Esophagus (tissue), 2 donors: ENCODE data around the gene TNF. TPM values are rescaled to one million over a fixed set of nuclear protein-coding genes. Genes with fewer than 3 reads are reported as not detected.

Experiments
- H3K27ac ChIP-seq, 2 donors: one replicate each; pipeline ENCODE4 v1.5.1; 2013; ENCODE audit warnings: low read depth in 2 of 2, mild to moderate bottlenecking in 2 of 2, inconsistent platforms in 1 of 2, low read length in 1 of 2, moderate library complexity in 1 of 2
- H3K27me3 ChIP-seq, 2 donors: one replicate each; pipeline ENCODE4 v1.6.1; 2013; ENCODE audit warnings: low read length in 2 of 2, control low read depth in 1 of 2, mild to moderate bottlenecking in 1 of 2; ENCODE audit not compliant: insufficient read depth in 2 of 2, control insufficient read depth in 1 of 2
- H3K36me3 ChIP-seq, 2 donors: one replicate each; pipeline ENCODE4 v1.6.1; 2013; ENCODE audit warnings: low read length in 1 of 2; ENCODE audit not compliant: control insufficient read depth in 2 of 2, insufficient read depth in 2 of 2
- H3K4me1 ChIP-seq, 2 donors: one replicate each; pipeline ENCODE4 v1.6.1; 2013; ENCODE audit warnings: low read length in 1 of 2; ENCODE audit not compliant: control insufficient read depth in 2 of 2, insufficient read depth in 2 of 2
- H3K4me3 ChIP-seq, 2 donors: one replicate each; pipeline ENCODE4 v1.5.1; 2013; ENCODE audit warnings: low read length in 2 of 2, mild to moderate bottlenecking in 2 of 2, low read depth in 1 of 2, moderate library complexity in 1 of 2
- H3K9me3 ChIP-seq, 2 donors: one replicate each; pipeline ENCODE4 v1.6.1; 2013; ENCODE audit warnings: mild to moderate bottlenecking in 2 of 2, low read depth in 1 of 2, low read length in 1 of 2, moderate library complexity in 1 of 2; ENCODE audit not compliant: control insufficient read depth in 2 of 2, insufficient read depth in 1 of 2
- WGBS, 2 donors: extraction: QIAGEN DNeasy Blood & Tissue Kit; methylation state at CpG; one replicate each; pipeline ENCODE4 v1.1.7; 2013; 5-methylcytosine and 5-hydroxymethylcytosine counted together
- polyA plus RNA-seq, 2 donors: library from polyadenylated mRNA; stranded (reverse); fragments of 200-250 nt; gene quantifications; one replicate each; pipeline ENCODE4 v1.2.3, GENCODE V29; 2013
- donor health status: healthy with polysubstance abuse.
- donor health status: Bipolar disorder and iron deficiency.

The TNF gene
- polyA plus RNA-seq, 2 donors, result 0.71 to 2.4 TPM

DNA sequence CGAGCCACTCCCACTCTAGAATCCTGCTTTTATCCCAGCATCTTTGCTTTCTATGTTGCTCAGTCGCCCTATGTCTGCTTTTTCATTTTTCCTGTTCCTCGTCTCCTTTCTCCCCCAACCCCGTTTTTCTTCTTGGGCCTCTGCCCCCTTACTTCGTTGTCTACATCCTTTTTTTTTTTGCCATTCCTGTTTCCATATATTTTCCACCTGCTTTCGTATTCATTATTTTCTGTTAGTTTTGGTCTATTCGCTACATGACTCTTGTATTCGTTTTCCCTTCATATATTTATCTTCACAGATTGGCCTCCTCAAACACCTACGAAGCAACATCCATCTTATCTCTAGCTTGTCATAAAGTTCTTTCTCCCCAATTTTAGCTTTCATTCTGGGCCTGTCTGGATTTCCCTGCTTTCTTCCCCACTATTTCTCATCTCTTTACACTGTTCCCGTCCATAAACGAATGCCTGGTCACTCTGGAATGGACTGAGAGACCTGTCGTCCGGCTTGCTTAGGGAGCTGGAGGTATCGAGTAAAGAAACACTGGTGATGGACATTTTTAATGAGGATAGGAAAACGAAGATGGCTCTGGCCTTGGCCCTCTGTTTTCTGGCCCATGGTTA lies 46.1 kb downstream of the TNF start:
- H3K9me3 ChIP-seq, result no peaks in the 10 kb centered on the region
- peak overlapping the region; percentile 93 to 99 for H3K27ac ChIP-seq
- 7 to 8% methylated on average over 15 of the region's 15 CpGs for WGBS, 2 donors
- H3K4me1 ChIP-seq, result no peaks in the 10 kb centered on the region
- peaks cover 16 to 20% of the 10 kb centered on the region in 2 donors for H3K36me3 ChIP-seq
- H3K27me3 ChIP-seq, result no peaks in the 10 kb centered on the region
- peak overlapping the region; percentile 71 to 87 for H3K4me3 ChIP-seq

- Histone ChIP-seq H3K27me3 (no peaks in the 10 kb centered on the region), H3K36me3 (peaks cover 18 to 25% of the 10 kb centered on the region in 2 donors), H3K4me1 (no peaks in the 10 kb centered on the region), H3K27ac (peak overlapping the region; percentile 89 to 99), H3K4me3 (peak overlapping the region in 1 of 2 donors; percentile 71), H3K9me3 (no peaks in the 10 kb centered on the region)
- WGBS, 2 donors, result 18% methylated on average over 4 of the region's 4 CpGs
Observed at GRCh38 chr6:31621991-31622390, 46.6 kb downstream of the TNF start.

DNA sequence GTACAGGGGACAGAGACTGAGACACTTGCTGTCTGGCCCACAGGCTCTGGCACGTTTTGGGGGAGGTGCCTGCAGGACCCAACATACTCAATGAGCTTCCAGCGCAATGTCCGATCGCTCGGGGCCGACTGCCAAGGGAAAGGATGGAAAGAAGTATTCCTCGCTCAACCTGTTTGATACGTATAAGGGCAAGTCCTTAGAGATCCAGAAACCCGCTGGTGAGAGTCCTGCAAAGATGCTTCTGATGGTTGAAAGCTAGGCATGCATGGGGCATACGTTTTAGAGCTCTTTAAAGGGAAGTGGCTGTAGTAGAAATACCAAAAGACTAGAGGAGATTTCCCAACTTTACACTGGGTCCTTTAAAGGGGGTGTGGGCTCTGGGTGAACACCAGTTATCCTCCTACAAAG lies 47.3 kb downstream of the TNF start:
- WGBS, 2 donors, result 32 to 41% methylated on average over 10 of the region's 10 CpGs
- no peaks in the 10 kb centered on the region for H3K27me3 ChIP-seq
- peak overlapping the region in 1 of 2 donors; percentile 71 for H3K4me3 ChIP-seq
- H3K36me3 ChIP-seq, result peaks cover 24 to 32% of the 10 kb centered on the region in 2 donors
- H3K9me3 ChIP-seq, result no peaks in the 10 kb centered on the region
- no peaks in the 10 kb centered on the region for H3K4me1 ChIP-seq
- peak overlapping the region; percentile 71 to 99 for H3K27ac ChIP-seq

DNA sequence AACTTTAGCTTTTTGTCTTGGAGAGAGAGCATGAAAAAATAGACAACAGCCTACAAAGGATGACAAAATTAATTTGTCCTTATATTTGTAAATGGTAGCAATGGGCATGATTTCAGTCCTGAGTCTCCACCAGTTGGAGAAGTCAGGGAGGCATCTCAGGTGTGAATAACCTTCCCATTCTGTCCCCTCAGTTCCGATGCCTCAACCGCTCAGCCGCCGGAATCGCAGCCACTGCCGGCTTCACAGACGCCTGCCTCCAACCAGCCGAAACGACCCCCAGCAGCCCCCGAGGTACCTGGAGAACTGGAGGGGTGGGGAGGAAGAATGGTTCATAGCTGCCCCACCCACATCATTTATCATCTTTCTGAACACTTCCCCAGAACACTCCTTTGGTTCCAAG lies 48.7 kb downstream of the TNF start:
- 82 to 86% methylated on average over 10 of the region's 10 CpGs for WGBS, 2 donors
- H3K36me3 ChIP-seq, result peaks cover 29 to 38% of the 10 kb centered on the region in 2 donors
- H3K4me3 ChIP-seq, result no peak overlapping the region
- no peaks in the 10 kb centered on the region for H3K9me3 ChIP-seq
- no peaks in the 10 kb centered on the region for H3K4me1 ChIP-seq
- no peaks in the 10 kb centered on the region for H3K27me3 ChIP-seq
- no peak overlapping the region for H3K27ac ChIP-seq

GRCh38 chr6:31626952-31627351 lies 51.6 kb downstream of the TNF start:
- no peaks in the 10 kb centered on the region for H3K9me3 ChIP-seq
- WGBS, 2 donors, result 88 to 91% methylated on average over 10 of the region's 10 CpGs
- no peak overlapping the region for H3K27ac ChIP-seq
- no peak overlapping the region for H3K4me3 ChIP-seq
- no peaks in the 10 kb centered on the region for H3K4me1 ChIP-seq
- peaks cover 40 to 57% of the 10 kb centered on the region in 2 donors for H3K36me3 ChIP-seq
- H3K27me3 ChIP-seq, result no peaks in the 10 kb centered on the region

DNA sequence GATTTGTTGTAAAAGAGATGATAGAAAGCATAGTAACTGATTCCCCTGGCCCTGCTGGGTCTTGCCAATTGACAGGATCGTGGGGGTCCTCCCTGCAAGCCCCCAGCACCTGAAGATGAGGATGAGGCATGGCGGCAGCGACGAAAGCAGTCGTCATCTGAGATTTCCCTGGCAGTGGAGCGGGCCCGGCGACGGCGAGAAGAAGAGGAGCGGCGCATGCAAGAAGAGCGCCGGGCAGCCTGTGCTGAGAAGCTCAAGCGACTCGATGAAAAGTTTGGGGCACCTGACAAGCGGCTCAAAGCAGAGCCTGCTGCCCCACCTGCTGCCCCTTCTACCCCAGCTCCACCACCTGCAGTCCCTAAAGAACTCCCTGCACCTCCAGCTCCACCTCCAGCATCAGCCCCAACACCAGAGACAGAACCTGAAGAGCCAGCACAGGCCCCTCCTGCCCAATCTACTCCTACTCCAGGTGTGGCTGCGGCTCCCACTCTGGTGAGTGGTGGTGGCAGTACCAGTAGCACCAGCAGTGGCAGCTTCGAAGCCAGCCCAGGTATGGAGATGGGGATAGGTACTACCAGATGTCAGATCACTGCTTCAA lies 52.4 kb downstream of the TNF start:
- peaks cover 40 to 65% of the 10 kb centered on the region in 2 donors for H3K36me3 ChIP-seq
- H3K9me3 ChIP-seq, result no peaks in the 10 kb centered on the region
- no peak overlapping the region for H3K27ac ChIP-seq
- H3K4me1 ChIP-seq, result no peaks in the 10 kb centered on the region
- no peak overlapping the region for H3K4me3 ChIP-seq
- 96% methylated on average over 19 of the region's 19 CpGs for WGBS, 2 donors
- no peaks in the 10 kb centered on the region for H3K27me3 ChIP-seq

Other genes with a start within 250 kb of the TNF start
- gene HLA-B, start 218.4 kb upstream of the TNF start, polyA plus RNA-seq, result 100 to 1,000 TPM; 168 to 351 TPM
- 1 to 10 TPM; 8.8 to 9.9 TPM for gene MICA, start 172.0 kb upstream of the TNF start, polyA plus RNA-seq
- gene MICB, start 77.4 kb upstream of the TNF start, polyA plus RNA-seq, result under 1 TPM; 0.29 to 0.77 TPM
- not detected for gene MCCD1, start 46.6 kb upstream of the TNF start, polyA plus RNA-seq
- 100 to 1,000 TPM; 181 to 321 TPM for gene DDX39B, start 33.6 kb upstream of the TNF start, polyA plus RNA-seq
- under 1 TPM; 0.32 to 0.49 TPM for gene ATP6V1G2, start 29.0 kb upstream of the TNF start, polyA plus RNA-seq
- 10 to 100 TPM; 16.1 to 20.2 TPM for gene NFKBIL1, start 28.0 kb upstream of the TNF start, polyA plus RNA-seq
- under 1 TPM; 0.10 to 0.14 TPM for gene LTA, start 3.3 kb upstream of the TNF start, polyA plus RNA-seq
- gene LTB, start 6.9 kb downstream of the TNF start, polyA plus RNA-seq, result 1 to 10 TPM; 1.8 to 3.0 TPM
- gene LST1, start 10.7 kb downstream of the TNF start, polyA plus RNA-seq, result 1 to 10 TPM; 2.8 to 6.9 TPM
- gene NCR3, start 17.4 kb downstream of the TNF start, polyA plus RNA-seq, result under 1 TPM in 1 of 2 donors, not detected in 1; 0.07 TPM
- 10 to 100 TPM in 1 of 2 donors, 1 to 10 TPM in 1; 8.0 to 12.6 TPM for gene AIF1, start 39.7 kb downstream of the TNF start, polyA plus RNA-seq
- 100 to 1,000 TPM in 1 of 2 donors, 10 to 100 TPM in 1; 76.6 to 110 TPM for gene PRRC2A, start 45.1 kb downstream of the TNF start, polyA plus RNA-seq
- gene BAG6, start 77.1 kb downstream of the TNF start, polyA plus RNA-seq, result 100 to 1,000 TPM; 158 to 259 TPM
- gene APOM, start 80.3 kb downstream of the TNF start, polyA plus RNA-seq, result 1 to 10 TPM; 4.3 to 6.0 TPM
- gene C6orf47, start 85.2 kb downstream of the TNF start, polyA plus RNA-seq, result 10 to 100 TPM; 20.6 to 21.1 TPM
- 10 to 100 TPM; 10.2 to 10.4 TPM for gene GPANK1, start 89.4 kb downstream of the TNF start, polyA plus RNA-seq
- 100 to 1,000 TPM; 140 to 187 TPM for gene CSNK2B, start 90.5 kb downstream of the TNF start, polyA plus RNA-seq
- gene LY6G5B, start 94.4 kb downstream of the TNF start, polyA plus RNA-seq, result 1 to 10 TPM; 5.3 to 7.4 TPM
- gene LY6G5C, start 105.5 kb downstream of the TNF start, polyA plus RNA-seq, result 1 to 10 TPM in 1 of 2 donors, under 1 TPM in 1; 0.76 to 1.1 TPM
- gene ABHD16A, start 127.8 kb downstream of the TNF start, polyA plus RNA-seq, result 10 to 100 TPM; 30.0 to 40.1 TPM
- not detected for gene LY6G6F, start 131.3 kb downstream of the TNF start, polyA plus RNA-seq
- gene LY6G6D, start 139.8 kb downstream of the TNF start, polyA plus RNA-seq, result 1 to 10 TPM in 1 of 2 donors, under 1 TPM in 1; 0.67 to 1.3 TPM
- gene LY6G6C, start 146.2 kb downstream of the TNF start, polyA plus RNA-seq, result 10 to 100 TPM; 17.2 to 21.9 TPM
- under 1 TPM; 0.49 to 0.88 TPM for gene MPIG6B, start 147.8 kb downstream of the TNF start, polyA plus RNA-seq
- gene DDAH2, start 153.7 kb downstream of the TNF start, polyA plus RNA-seq, result 10 to 100 TPM; 46.5 to 73.3 TPM
- 100 to 1,000 TPM; 258 to 412 TPM for gene CLIC1, start 161.0 kb downstream of the TNF start, polyA plus RNA-seq
- 10 to 100 TPM in 1 of 2 donors, 1 to 10 TPM in 1; 6.3 to 15.8 TPM for gene MSH5, start 164.4 kb downstream of the TNF start, polyA plus RNA-seq
- 1 to 10 TPM; 2.3 to 7.6 TPM for gene SAPCD1, start 187.1 kb downstream of the TNF start, polyA plus RNA-seq
- gene VWA7, start 201.8 kb downstream of the TNF start, polyA plus RNA-seq, result 1 to 10 TPM in 1 of 2 donors, under 1 TPM in 1; 0.33 to 1.3 TPM
- 10 to 100 TPM; 35.7 to 37.3 TPM for gene VARS1, start 220.2 kb downstream of the TNF start, polyA plus RNA-seq
- gene LSM2, start 231.4 kb downstream of the TNF start, polyA plus RNA-seq, result 10 to 100 TPM; 25.6 to 42.9 TPM
- gene HSPA1L, start 239.7 kb downstream of the TNF start, polyA plus RNA-seq, result under 1 TPM; 0.39 to 0.42 TPM
- gene HSPA1A, start 240.0 kb downstream of the TNF start, polyA plus RNA-seq, result 100 to 1,000 TPM; 105 to 125 TPM